Stimulated activated CD8-positive, alpha-beta memory T cell treated with anti-CD3 and anti-CD28 coated beads, Interleukin-7, amount 100 ng/mL, for 1 hour (primary cell): ENCODE measurements around the gene TTF1.

ENCODE experiments used
- DNase-seq, 2 donors: peaks; one replicate each; pipeline ENCODE4 v3.0.0-alpha.2; 2020; ENCODE audit warnings: low read depth in 2 of 2

TTF1 gene

GRCh38 chr9:132367613-132368313, 38.9 kb downstream of the TTF1 start:
- no peak for DNase-seq

GRCh38 chr9:132366481-132366880, 40.2 kb downstream of the TTF1 start:
- no peak for DNase-seq

DNA sequence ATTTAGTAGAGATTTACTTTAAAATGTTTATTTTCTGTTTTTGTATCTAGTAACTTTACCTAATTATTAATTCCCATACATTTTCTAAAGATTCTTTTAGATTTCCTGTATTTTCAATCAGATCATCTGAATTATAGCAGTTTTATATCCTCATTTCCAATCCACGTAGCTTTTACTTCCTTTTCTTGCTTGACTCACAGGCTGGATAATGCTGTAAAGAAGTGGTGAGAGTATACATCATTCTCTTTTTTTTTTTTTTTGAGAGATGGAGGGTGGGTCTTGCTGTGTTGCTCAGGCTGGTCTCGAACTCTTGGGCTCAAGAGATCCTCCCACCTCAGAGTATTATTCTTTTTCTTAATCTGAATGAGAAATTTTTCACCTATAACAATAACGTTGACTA, 40.7 kb downstream of the TTF1 start:
- no peak for DNase-seq

- DNase-seq: no peak
Observed at GRCh38 chr9:132364068-132364467, 42.6 kb downstream of the TTF1 start.

GRCh38 chr9:132357764-132358163, 48.9 kb downstream of the TTF1 start:
- no peak for DNase-seq

DNA sequence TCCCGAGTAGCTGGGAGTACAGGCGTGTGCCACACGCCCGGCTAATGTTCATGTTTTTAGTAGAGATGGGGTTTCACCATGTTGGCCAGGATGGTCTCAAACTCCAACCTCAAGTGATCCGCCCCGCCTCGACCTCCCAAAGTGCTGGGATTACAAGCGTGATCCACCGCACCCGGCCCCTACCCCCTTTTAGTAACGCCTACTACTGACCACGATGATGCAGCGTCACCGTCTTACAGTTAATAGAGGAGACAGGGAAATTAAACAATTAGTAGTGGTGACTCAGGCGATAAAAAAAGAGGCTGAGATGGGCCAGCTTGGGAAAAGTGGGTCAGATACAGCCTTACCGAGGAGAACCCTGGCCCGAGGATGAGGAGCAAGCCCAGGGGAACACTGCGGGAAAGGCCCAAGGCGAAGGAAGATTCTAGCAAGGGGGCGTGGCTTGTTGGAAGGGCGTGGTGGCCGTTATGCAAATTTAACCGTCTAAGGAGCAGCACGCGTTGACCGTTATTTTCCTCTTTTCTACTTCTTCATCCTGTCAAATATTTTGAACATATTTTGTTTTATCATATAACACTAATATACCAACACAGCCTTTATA, 50.2 kb downstream of the TTF1 start:
- DNase-seq: no peak

GRCh38 chr9:132354637-132355355, 51.8 kb downstream of the TTF1 start, which contains the start of gene SETX:
Gene SETX, minus strand, starts transcription at chr9:132354986. Its CDS starts 5,558 bp downstream, at chr9:132349428.
- DNase-seq: peak; percentile 93 to 94

DNA sequence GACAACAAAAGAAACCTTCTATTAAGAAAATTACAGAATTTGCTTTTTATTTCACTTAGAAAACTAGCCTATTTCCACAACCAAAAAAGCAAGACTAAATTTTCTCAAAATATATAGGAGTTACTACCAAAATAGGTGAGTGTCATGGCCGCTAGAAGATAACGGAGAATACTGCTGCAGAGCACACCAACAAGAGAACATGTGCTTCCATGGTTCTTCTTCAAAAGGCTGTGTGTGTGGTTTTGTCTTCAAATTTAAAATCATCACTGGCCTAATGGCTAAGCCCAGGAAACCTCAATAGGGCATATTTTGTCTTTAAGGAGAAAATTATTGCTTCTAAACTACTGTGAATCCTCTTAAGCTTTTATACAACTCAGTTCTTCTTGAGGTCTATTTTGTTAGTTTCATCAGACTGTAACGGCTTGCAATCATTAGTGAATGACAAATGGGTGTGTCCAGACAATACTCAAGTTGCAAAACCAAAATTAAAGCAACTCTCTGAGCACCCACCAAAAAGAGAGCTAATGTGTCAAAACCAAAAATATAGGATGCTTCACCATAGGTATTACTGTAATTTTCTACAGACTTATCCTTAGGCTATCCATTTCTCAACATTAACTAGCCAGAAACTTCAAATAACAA, 55.1 kb downstream of the TTF1 start:
- DNase-seq: no peak

GRCh38 chr9:132350861-132351315, 55.8 kb downstream of the TTF1 start:
- no peak for DNase-seq

DNA sequence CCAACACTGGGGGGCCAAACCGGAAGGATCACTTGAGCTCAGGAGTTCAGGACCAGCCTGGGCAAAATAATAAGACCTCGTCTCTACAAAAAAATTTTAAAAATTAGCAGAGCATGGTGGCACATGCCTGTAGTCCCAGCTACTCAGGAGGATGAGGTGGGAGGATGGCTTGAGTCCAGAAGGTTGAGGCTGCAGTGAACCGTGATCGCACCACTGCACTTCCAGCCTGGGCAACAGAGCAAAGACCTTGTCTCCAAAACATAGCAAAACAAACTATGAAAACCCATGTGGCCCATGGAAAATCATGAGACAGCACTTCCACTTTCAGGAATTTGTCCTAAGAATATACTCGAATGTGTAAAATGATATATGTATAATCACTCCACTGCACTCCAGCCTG, 58.0 kb downstream of the TTF1 start:
- DNase-seq: no peak

DNA sequence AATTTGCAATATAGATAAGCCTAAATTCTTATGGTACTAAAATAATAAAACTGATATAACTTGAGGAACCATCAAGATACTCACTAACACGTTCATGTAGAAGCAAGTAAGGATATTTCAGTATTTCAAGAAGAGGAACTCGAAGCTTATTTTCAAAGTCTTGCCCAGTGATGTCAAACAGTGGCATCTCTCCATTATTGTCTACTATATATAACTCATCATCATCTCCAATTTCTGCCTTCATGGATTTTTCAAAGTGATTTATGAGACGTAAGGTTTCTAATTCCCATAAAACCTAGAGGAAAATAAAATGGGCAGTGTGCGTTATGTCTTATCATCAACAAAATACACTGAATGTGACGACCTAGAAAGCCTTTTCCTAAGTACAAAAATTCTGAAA, 60.5 kb downstream of the TTF1 start:
- DNase-seq: no peak

DNA sequence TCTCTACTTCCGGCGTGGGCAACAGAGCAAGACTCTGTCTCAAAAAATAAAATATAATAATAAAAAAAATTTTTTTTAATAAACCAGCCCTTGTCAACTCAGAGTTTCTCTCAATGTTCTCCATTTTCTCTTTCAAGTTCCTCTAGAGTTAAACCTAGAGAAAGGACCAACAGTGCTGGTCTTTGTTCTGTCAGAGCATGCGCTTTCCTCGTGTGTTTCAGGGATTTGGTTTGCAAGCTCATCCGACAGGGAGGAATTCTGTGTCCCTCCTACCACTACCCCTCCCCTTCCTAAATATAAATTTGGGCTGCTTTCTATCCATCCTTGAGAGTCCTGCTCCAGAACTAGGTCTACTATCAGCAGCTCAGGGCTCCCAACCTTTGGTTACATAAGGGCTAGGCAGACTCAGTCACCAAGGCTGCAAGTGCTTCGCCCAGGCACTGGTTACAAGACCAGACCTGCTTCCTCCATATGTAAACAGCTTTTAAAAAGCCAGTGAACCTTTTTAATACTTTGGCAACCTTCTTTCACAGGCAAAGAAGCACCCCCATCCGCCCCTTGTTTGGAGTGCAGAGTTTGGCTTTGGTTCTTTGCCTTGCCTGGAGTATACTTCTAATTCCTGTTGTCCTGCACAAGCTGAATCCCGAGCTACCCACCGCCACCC, 65.3 kb downstream of the TTF1 start:
- DNase-seq: no peak

- no peak for DNase-seq
Observed at GRCh38 chr9:132334364-132334763, 72.3 kb downstream of the TTF1 start.

- DNase-seq: no peak
Observed at GRCh38 chr9:132333556-132333955, 73.1 kb downstream of the TTF1 start.

- no peak for DNase-seq
Observed at GRCh38 chr9:132328580-132328979, 78.1 kb downstream of the TTF1 start.

- no peak for DNase-seq
Observed at GRCh38 chr9:132327537-132327936, 79.1 kb downstream of the TTF1 start.
